GM12878 (cell line): ENCODE measurements around the gene CLEC7A.

Experiments
- EP300 ChIP-seq, 2 experiments: fragments of 150-350 bp in 1 of 2; IDR thresholded peaks; 2 replicates each; pipeline ENCODE4 v1.6.1; 2011 to 2012; ENCODE audit warnings: low read depth in 2 of 2, low read length in 2 of 2, borderline replicate concordance in 1 of 2, improper control_type of control experiment in 1 of 2, inconsistent platforms in 1 of 2; ENCODE audit not compliant: control insufficient read depth in 1 of 2
- EZH2 ChIP-seq: IDR thresholded peaks from 2 replicates; pipeline ENCODE4 v1.6.1; 2012; ENCODE audit warnings: low read depth, mild to moderate bottlenecking, control low read depth, inconsistent platforms, low read length, borderline replicate concordance; ENCODE audit not compliant: control insufficient read depth
- FOS ChIP-seq: IDR thresholded peaks from 3 replicates; pipeline ENCODE4 v1.6.1; 2011; ENCODE audit warnings: borderline replicate concordance; ENCODE audit not compliant: insufficient read length; ENCODE audit errors: extremely low read depth
- FOXK2 ChIP-seq: fragments of 450-650 bp; IDR thresholded peaks from 2 replicates; pipeline ENCODE4 v1.6.1; 2017; ENCODE audit warnings: mild to moderate bottlenecking, moderate library complexity
- MTA2 ChIP-seq: fragments of 450-650 bp; IDR thresholded peaks from 2 replicates; pipeline ENCODE4 v1.6.1; 2016; ENCODE audit warnings: low read depth, mild to moderate bottlenecking, moderate library complexity
- NFYA ChIP-seq: IDR thresholded peaks from 2 replicates; pipeline ENCODE4 v1.6.1; 2011; ENCODE audit warnings: low read depth, mild to moderate bottlenecking, low read length, improper control_type of control experiment, borderline replicate concordance
- SIN3A ChIP-seq: IDR thresholded peaks from 2 replicates; pipeline ENCODE4 v1.6.1; 2012; ENCODE audit warnings: low read depth, low read length, improper control_type of control experiment
- TF ChIP-seq, protein P1 (sequence below): fragments of 450-650 bp; IDR thresholded peaks from 2 replicates; pipeline ENCODE4 v1.6.1; 2016; ENCODE audit warnings: mild to moderate bottlenecking, moderate library complexity, borderline replicate concordance
- TF ChIP-seq, protein P2 (sequence below), 3 experiments: IDR thresholded peaks in 2 of 3; conservative IDR thresholded peaks in 1 of 3; 2 replicates each; pipeline ENCODE4 v1.5.1; 2011; ENCODE audit warnings: low read depth in 3 of 3, low read length in 3 of 3, mild to moderate bottlenecking in 3 of 3, control low read depth in 2 of 3, moderate library complexity in 2 of 3, inconsistent platforms in 1 of 3, mixed read lengths in 1 of 3; ENCODE audit not compliant: control insufficient read depth in 2 of 3, insufficient read depth in 1 of 3; ENCODE audit errors: extremely low read depth in 1 of 3

DNA sequence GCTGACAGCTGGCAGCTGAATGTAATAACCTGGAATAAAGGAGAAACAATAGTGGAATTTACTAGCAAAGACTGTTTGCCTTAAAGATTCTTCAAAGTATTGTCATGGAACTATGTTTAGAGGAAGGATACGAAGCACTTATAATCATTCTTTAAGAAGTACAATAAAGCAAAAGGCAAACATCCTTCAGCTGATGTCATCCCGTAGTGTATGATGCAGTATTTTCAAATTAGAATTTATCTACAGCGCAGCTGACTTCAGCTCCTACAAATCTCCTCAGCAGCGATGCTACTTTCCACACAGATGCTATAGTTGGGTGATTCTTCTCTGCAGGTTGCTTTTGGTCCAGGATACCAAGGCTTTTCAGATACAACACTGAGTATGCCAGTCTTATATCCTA, 62.7 kb downstream of the CLEC7A start:
- TF ChIP-seq EZH2 (no peak), FOS (no peak), MTA2 (no peak), EP300 (IDR thresholded peaks at IDR 0.05; ENCODE audit: borderline replicate concordance in 1 of 2, control insufficient read depth in 1 of 2, low read depth in 2 of 2, low read length in 2 of 2) (no peak), SIN3A (no peak), NFYA (no peak), FOXK2 (no peak)
- TF ChIP-seq, protein P1, sequence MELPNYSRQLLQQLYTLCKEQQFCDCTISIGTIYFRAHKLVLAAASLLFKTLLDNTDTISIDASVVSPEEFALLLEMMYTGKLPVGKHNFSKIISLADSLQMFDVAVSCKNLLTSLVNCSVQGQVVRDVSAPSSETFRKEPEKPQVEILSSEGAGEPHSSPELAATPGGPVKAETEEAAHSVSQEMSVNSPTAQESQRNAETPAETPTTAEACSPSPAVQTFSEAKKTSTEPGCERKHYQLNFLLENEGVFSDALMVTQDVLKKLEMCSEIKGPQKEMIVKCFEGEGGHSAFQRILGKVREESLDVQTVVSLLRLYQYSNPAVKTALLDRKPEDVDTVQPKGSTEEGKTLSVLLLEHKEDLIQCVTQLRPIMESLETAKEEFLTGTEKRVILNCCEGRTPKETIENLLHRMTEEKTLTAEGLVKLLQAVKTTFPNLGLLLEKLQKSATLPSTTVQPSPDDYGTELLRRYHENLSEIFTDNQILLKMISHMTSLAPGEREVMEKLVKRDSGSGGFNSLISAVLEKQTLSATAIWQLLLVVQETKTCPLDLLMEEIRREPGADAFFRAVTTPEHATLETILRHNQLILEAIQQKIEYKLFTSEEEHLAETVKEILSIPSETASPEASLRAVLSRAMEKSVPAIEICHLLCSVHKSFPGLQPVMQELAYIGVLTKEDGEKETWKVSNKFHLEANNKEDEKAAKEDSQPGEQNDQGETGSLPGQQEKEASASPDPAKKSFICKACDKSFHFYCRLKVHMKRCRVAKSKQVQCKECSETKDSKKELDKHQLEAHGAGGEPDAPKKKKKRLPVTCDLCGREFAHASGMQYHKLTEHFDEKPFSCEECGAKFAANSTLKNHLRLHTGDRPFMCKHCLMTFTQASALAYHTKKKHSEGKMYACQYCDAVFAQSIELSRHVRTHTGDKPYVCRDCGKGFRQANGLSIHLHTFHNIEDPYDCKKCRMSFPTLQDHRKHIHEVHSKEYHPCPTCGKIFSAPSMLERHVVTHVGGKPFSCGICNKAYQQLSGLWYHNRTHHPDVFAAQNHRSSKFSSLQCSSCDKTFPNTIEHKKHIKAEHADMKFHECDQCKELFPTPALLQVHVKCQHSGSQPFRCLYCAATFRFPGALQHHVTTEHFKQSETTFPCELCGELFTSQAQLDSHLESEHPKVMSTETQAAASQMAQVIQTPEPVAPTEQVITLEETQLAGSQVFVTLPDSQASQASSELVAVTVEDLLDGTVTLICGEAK = no peak
- TF ChIP-seq, protein P2, sequence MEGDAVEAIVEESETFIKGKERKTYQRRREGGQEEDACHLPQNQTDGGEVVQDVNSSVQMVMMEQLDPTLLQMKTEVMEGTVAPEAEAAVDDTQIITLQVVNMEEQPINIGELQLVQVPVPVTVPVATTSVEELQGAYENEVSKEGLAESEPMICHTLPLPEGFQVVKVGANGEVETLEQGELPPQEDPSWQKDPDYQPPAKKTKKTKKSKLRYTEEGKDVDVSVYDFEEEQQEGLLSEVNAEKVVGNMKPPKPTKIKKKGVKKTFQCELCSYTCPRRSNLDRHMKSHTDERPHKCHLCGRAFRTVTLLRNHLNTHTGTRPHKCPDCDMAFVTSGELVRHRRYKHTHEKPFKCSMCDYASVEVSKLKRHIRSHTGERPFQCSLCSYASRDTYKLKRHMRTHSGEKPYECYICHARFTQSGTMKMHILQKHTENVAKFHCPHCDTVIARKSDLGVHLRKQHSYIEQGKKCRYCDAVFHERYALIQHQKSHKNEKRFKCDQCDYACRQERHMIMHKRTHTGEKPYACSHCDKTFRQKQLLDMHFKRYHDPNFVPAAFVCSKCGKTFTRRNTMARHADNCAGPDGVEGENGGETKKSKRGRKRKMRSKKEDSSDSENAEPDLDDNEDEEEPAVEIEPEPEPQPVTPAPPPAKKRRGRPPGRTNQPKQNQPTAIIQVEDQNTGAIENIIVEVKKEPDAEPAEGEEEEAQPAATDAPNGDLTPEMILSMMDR (IDR thresholded peaks at IDR 0.05 in 2 of 3, conservative IDR thresholded peaks at IDR 0.05 in 1 of 3; ENCODE audit: control insufficient read depth in 2 of 3, extremely low read depth in 1 of 3, insufficient read depth in 1 of 3, low read depth in 3 of 3, low read length in 3 of 3) = no peak
